ENCODE data around the gene CCDC138.

- TF ChIP-seq CTCF (IDR thresholded peaks at IDR 0.05) (no peak), POLR2A (IDR thresholded peaks at IDR 0.05) (no peak)
Observed at GRCh38 chr2:108868911-108869310, 82.3 kb downstream of the CCDC138 start.

Data from Peyer's patch (tissue), 4 donors.